Psoas muscle (tissue), 8 donors: Measurements from ENCODE around the gene HTT. TPM values are rescaled to one million over a fixed set of nuclear protein-coding genes. Genes with fewer than 3 reads are reported as not detected.

Source experiments
- ATAC-seq, 4 donors: fragments of 200-7000 bp; cut with Tn5 transposase; one replicate each; pipeline ENCODE4 v1.9.1; 2020; ENCODE audit warnings: moderate library complexity in 3 of 4, mild to moderate bottlenecking in 2 of 4
- DNase-seq, 2 donors: peaks; one replicate each; pipeline ENCODE4 v3.0.0-alpha.2; 2020
- H3K27ac ChIP-seq: fragments of 200-600 bp; one replicate; pipeline ENCODE4 v1.8.0; 2022
- H3K27me3 ChIP-seq, 3 donors: fragments of 200-600 bp in 1 of 3; one replicate each; pipeline versions ENCODE4 v1.6.1 to v1.8.0; 2013 to 2022; ENCODE audit warnings: low read length in 2 of 3, mild to moderate bottlenecking in 2 of 3, moderate library complexity in 1 of 3; ENCODE audit not compliant: insufficient read depth in 3 of 3
- H3K36me3 ChIP-seq, 2 donors: fragments of 200-600 bp in 1 of 2; one replicate each; pipeline versions ENCODE4 v1.6.1 to v1.8.0; 2013 to 2022; ENCODE audit warnings: low read depth in 1 of 2, mild to moderate bottlenecking in 1 of 2, moderate library complexity in 1 of 2; ENCODE audit not compliant: insufficient read depth in 1 of 2
- H3K4me1 ChIP-seq: fragments of 200-600 bp; one replicate; pipeline ENCODE4 v1.8.0; 2022
- H3K4me3 ChIP-seq: fragments of 200-600 bp; one replicate; pipeline ENCODE4 v1.8.0; 2022; ENCODE audit warnings: mild to moderate bottlenecking
- H3K9me3 ChIP-seq: fragments of 200-600 bp; one replicate; pipeline ENCODE4 v1.8.0; 2022
- WGBS, 3 donors: extraction: QIAGEN DNeasy Blood & Tissue Kit; methylation state at CpG; one replicate each; pipeline versions ENCODE4 v1.1.6 to v1.1.7; 2013; 5-methylcytosine and 5-hydroxymethylcytosine counted together
- intact Hi-C, 2 donors: fragments of 100-400 bp; cut with DNase I; formaldehyde crosslinking; loops; one replicate each; pipeline versions ENCODE4 v1.11.0 to v1.14.2; 2022
- polyA plus RNA-seq, 3 donors: library from polyadenylated mRNA; stranded (reverse); fragments of 200-250 nt; gene quantifications; one replicate each; pipeline ENCODE4 v1.2.3, GENCODE V29; 2013
- total RNA-seq, 4 donors: library from RNA; stranded (reverse); fragmentation: NEBNext Ultra II Directional in 2 of 4; extraction: Animal tissue kit (Norgen Biotek cat#: 25700) in 2 of 4; gene quantifications; one replicate each; pipeline versions ENCODE4 v1.2.1 to v1.2.4, GENCODE V29; 2021 to 2023
- TF ChIP-seq, protein P1 (sequence below): fragments of 200-600 bp; IDR thresholded peaks from one replicate; pipeline ENCODE4 v1.8.0; 2022; ENCODE audit warnings: antibody characterized with exemption
- donor health status: healthy with polysubstance abuse.
- donor health status: DM: no; HTN: no; CAD: no; lungs with moderate emphysema.
- donor health status: Bipolar disorder and iron deficiency.
- donor health status: healthy.
- donor health status: DM: yes; HTN: yes; CAD: no.
- donor health status: DM: no; HTN: no; CAD: no.
- donor health status: DM: no; HTN: no; CAD: no.
- donor health status: DM: yes; HTN: yes; CAD: no.

Gene HTT
- total and polyA plus RNA-seq, 7 donors, result 6.7 to 39.9 (median 29.6) TPM

DNA sequence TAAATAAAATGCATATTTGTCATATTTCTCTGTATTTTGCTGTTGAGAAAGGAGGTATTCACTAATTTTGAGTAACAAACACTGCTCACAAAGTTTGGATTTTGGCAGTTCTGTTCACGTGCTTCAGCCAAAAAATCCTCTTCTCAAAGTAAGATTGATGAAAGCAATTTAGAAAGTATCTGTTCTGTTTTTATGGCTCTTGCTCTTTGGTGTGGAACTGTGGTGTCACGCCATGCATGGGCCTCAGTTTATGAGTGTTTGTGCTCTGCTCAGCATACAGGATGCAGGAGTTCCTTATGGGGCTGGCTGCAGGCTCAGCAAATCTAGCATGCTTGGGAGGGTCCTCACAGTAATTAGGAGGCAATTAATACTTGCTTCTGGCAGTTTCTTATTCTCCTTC lies 3.3 kb downstream of the HTT start:
- no peak for ATAC-seq
- H3K4me1 ChIP-seq, result peaks cover 32% of the 10 kb centered on the region
- no peaks in the 10 kb centered on the region for H3K9me3 ChIP-seq
- no peaks in the 10 kb centered on the region for H3K36me3 ChIP-seq
- H3K4me3 ChIP-seq, result no peak overlapping the region
- TF ChIP-seq, protein P1, sequence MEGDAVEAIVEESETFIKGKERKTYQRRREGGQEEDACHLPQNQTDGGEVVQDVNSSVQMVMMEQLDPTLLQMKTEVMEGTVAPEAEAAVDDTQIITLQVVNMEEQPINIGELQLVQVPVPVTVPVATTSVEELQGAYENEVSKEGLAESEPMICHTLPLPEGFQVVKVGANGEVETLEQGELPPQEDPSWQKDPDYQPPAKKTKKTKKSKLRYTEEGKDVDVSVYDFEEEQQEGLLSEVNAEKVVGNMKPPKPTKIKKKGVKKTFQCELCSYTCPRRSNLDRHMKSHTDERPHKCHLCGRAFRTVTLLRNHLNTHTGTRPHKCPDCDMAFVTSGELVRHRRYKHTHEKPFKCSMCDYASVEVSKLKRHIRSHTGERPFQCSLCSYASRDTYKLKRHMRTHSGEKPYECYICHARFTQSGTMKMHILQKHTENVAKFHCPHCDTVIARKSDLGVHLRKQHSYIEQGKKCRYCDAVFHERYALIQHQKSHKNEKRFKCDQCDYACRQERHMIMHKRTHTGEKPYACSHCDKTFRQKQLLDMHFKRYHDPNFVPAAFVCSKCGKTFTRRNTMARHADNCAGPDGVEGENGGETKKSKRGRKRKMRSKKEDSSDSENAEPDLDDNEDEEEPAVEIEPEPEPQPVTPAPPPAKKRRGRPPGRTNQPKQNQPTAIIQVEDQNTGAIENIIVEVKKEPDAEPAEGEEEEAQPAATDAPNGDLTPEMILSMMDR, result no peak
- intact Hi-C loops, result no loop called here
- H3K27me3 ChIP-seq, result no peaks in the 10 kb centered on the region
- DNase-seq, result no peak
- whole genome bisulfite sequencing, 3 donors, result 74 to 79% (median 77%) methylated on average over 2 of the region's 2 CpGs
- no peak overlapping the region for H3K27ac ChIP-seq

DNA sequence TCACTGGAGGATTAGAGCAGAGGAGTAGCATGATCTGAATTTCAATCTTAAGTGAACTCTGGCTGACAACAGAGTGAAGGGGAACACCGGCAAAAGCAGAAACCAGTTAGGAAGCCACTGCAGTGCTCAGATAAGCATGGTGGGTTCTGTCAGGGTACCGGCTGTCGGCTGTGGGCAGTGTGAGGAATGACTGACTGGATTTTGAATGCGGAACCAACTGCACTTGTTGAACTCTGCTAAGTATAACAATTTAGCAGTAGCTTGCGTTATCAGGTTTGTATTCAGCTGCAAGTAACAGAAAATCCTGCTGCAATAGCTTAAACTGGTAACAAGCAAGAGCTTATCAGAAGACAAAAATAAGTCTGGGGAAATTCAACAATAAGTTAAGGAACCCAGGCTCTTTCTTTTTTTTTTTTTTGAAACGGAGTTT lies 5.2 kb downstream of the HTT start:
- TF ChIP-seq, protein P1, result no peak
- no peak for DNase-seq
- intact Hi-C loops, result no loop called here
- 79 to 93% (median 87%) methylated on average over 5 to 6 of the region's 6 CpGs for WGBS, 3 donors
- Histone ChIP-seq H3K4me3 (no peak overlapping the region), H3K9me3 (no peaks in the 10 kb centered on the region), H3K36me3 (no peaks in the 10 kb centered on the region), H3K4me1 (peaks cover 32% of the 10 kb centered on the region), H3K27me3 (no peaks in the 10 kb centered on the region), H3K27ac (no peak overlapping the region)
- ATAC-seq, result no peak

DNA sequence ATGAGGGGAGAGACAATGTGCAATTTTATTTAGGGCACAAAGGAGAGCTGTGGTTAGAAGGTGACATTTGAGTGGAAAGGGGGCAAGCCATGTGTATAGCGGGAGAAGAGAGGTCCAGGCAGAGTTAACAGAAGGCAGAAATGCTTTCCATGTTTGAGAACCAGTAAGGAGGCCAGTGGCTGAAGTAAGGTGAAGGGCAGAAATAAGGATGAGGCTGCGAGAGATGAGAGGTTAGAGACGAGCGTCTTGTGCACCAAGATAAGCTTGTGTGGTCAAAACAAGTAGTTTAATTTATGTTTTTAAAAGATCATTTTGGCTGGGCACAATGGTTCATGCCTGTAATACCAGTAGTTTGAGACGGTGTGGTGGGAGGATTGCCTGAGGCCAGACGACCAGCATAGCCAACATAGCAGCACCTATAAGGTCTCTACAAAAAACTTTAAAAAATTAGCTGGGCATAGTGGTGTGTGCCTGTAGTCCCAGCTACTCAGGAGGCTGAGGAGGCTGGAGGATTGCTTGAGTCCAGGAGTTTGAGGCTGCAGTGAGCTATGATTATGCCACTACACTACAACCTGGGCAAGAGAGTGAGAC lies 8.5 kb downstream of the HTT start:
- no peaks in the 10 kb centered on the region for H3K27me3 ChIP-seq
- no peak overlapping the region for H3K27ac ChIP-seq
- WGBS, 3 donors, result 78 to 92% (median 85%) methylated on average over 6 of the region's 6 CpGs
- no peaks in the 10 kb centered on the region for H3K9me3 ChIP-seq
- DNase-seq (no peak), ATAC-seq (no peak)
- H3K4me1 ChIP-seq, result peaks cover 11% of the 10 kb centered on the region
- TF ChIP-seq, protein P1, result no peak
- no peak overlapping the region for H3K4me3 ChIP-seq
- peaks cover 0 to 10% of the 10 kb centered on the region in 2 donors for H3K36me3 ChIP-seq
- intact Hi-C loops, result no loop called here

DNA sequence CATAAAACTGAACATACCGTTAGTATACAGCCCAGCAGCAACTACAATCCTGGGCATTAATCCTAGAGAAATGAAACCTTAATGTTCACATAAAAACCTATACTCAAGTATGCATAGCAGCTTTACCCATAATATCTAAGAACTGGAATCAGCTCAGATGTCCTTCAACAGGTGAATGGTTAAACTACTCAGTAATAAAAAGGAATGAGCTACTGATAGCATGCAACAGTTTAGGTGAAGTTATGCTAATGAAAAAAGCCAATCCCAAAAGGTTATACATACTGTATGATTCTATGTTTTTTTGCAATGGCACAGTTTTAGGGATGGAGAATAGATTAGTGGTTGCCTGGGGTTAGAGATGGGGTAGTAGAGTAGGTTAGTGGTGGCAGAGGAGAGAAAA lies 9.3 kb downstream of the HTT start:
- Histone ChIP-seq H3K27ac (no peak overlapping the region), H3K36me3 (peaks cover 0 to 18% of the 10 kb centered on the region in 2 donors), H3K4me1 (peaks cover 11% of the 10 kb centered on the region), H3K4me3 (no peak overlapping the region), H3K27me3 (no peaks in the 10 kb centered on the region), H3K9me3 (no peaks in the 10 kb centered on the region)
- no peak for ATAC-seq
- WGBS, 3 donors, result 16 to 41% (median 26%) methylated on average over 1 of the region's 1 CpG
- DNase-seq, result no peak
- intact Hi-C loops, result no loop called here
- TF ChIP-seq, protein P1, result no peak
